ENCODE data around the gene ARMC12. TPM values are rescaled to one million over a fixed set of nuclear protein-coding genes. Genes with fewer than 3 reads are reported as not detected.
A peak's percentile ranks its signal among the peaks of the same experiment; 100 is the strongest.

Gene ARMC12
- total RNA-seq, 1 donor from 2014 or later: 0.53 TPM

DNA sequence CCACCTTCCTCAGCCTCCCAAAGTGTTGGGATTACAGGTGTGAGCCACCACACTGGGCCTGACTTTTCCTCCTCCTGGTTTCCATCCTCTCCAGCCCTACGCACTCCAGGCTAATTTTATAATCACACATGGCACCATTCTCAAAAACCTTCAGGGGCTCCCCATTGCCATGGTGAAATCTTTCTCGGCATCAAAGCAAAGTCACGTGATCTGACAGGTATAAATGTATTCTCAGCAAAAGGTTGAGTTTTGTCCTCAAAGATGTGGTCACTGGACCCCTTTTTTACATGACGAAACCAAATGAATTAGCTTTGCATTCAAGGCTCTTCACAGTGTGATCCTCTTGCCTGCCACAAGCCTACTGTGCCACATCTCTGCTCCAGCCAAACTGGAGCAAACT, 15.5 kb downstream of the ARMC12 start:
- DNase-seq (ENCODE audit: low read depth) (no peak), FAIRE-seq (no peak)
- H3K4me3 ChIP-seq (ENCODE audit: low read depth, low read length): no peak overlapping the region
- H3K36me3 ChIP-seq (ENCODE audit: control insufficient read depth, insufficient read depth, low read length): no peaks in the 10 kb centered on the region
- TF ChIP-seq, protein P1, sequence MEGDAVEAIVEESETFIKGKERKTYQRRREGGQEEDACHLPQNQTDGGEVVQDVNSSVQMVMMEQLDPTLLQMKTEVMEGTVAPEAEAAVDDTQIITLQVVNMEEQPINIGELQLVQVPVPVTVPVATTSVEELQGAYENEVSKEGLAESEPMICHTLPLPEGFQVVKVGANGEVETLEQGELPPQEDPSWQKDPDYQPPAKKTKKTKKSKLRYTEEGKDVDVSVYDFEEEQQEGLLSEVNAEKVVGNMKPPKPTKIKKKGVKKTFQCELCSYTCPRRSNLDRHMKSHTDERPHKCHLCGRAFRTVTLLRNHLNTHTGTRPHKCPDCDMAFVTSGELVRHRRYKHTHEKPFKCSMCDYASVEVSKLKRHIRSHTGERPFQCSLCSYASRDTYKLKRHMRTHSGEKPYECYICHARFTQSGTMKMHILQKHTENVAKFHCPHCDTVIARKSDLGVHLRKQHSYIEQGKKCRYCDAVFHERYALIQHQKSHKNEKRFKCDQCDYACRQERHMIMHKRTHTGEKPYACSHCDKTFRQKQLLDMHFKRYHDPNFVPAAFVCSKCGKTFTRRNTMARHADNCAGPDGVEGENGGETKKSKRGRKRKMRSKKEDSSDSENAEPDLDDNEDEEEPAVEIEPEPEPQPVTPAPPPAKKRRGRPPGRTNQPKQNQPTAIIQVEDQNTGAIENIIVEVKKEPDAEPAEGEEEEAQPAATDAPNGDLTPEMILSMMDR (IDR thresholded peaks at IDR 0.05; ENCODE audit: insufficient read depth, low read length, severe bottlenecking): no peak
- H3K27me3 ChIP-seq (ENCODE audit: control insufficient read depth, insufficient read depth, low read length): no peaks in the 10 kb centered on the region

DNA sequence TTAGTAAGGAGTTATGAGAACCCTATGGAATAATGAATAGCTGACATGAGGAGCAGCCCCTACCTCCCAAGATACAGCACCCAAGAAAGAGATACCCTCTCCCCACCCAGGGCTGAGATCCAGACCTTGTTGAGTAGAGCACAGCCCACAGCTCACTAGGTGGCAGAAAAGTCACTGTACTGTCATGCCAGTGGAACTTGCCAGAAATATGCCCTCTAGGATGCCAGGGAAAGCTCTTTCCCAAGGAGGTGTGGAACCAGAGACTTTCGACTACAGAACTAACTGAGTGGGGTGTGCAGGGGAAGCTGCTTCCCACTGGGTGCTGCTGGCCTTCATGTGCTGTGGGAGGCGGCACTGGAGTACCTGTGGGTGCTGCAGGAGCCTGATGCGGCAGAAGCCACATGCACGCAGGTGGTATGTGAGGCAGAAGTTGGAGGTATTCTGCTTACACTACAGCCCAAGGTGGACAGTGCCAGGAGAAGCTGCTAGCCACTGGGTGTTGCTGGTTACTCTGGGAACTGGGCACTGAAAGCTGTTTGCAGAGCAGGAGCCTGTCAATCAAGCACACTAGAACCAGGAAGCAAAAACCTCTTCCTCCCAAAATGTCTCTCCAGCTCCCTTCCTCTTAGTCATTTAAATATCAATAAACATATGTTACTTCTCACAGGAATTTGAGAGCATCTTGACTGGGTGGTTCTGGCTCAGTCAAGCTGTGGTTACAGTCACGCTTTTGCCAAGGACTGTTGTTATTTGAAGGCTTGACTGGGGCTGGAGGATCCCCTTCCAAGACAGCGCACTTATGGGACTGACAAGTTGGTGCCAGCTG, 17.8 kb downstream of the ARMC12 start:
- no peaks in the 10 kb centered on the region for H3K27me3 ChIP-seq (ENCODE audit: control insufficient read depth, insufficient read depth, low read length)
- FAIRE-seq: no peak
- H3K36me3 ChIP-seq (ENCODE audit: control insufficient read depth, insufficient read depth, low read length): no peaks in the 10 kb centered on the region
- peak; percentile 30 for DNase-seq (ENCODE audit: low read depth)
- TF ChIP-seq, protein P1 (IDR thresholded peaks at IDR 0.05; ENCODE audit: insufficient read depth, low read length, severe bottlenecking): no peak
- no peak overlapping the region for H3K4me3 ChIP-seq (ENCODE audit: low read depth, low read length)

DNA sequence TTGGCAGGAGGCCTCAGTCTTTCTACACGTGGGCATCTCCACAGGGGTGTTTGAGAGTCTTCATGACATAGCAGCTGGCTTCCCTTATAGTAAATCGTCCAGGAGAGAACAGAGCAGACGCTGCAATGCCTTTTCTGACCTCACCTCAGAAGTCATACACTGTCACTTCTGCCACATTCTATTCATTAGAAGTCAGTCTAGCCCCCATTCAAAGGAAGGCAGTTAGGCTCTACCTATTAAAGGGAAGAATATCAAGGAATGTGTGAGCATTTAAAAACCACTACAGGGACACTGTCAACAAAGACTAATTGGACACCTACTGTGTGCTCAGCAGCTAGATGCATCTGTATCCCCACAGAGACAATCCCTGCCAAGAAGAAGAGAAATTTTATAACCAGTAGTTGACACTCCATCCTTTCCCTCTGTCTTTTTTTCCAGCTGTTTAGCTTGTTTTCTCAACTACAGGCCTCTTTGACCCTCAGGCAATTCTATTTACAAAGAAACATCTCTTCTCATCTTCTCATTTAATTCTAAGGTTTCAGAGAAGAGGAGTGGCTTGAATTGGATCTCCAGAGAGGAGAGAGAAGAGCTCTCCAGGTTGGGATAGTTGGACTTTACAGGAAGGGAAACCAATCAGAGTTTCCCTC, 18.6 kb downstream of the ARMC12 start:
- H3K27me3 ChIP-seq (ENCODE audit: control insufficient read depth, insufficient read depth, low read length): no peaks in the 10 kb centered on the region
- H3K36me3 ChIP-seq (ENCODE audit: control insufficient read depth, insufficient read depth, low read length): no peaks in the 10 kb centered on the region
- DNase-seq (ENCODE audit: low read depth): no peak
- FAIRE-seq: no peak
- H3K4me3 ChIP-seq (ENCODE audit: low read depth, low read length): no peak overlapping the region
- TF ChIP-seq, protein P1 (IDR thresholded peaks at IDR 0.05; ENCODE audit: insufficient read depth, low read length, severe bottlenecking): no peak

DNA sequence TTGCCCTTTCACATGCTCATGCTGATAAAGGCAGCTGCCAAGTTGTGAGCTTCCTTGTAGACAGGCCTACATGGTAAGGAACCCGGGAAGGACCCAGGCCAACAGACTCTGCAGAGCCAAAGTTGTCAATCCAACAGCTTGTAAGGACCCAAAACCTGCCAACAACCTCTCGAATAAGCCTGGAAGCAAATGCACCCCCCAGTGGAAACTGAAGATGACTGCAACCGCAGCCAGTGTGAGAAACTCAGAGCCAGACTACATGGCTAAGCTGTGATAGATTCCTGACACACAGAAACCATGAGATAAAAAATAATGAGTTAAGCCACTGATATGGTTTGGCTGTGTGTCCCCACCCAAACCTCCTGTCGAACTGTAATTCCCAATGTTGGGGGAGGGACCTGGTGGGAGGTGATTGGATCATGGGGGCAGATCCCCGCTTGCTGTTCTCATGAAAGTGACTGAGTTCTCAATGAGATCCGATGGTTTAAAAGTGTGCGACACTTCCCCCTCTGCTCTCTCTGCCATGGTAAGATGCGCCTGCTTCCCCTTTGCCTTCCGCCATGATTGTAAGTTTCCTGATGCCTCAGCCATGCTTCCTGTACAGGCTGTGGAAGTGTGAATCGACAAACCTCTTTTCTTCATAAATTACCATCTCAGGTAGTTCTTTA, 20.8 kb downstream of the ARMC12 start:
- DNase-seq (ENCODE audit: low read depth) (peak; percentile 29), FAIRE-seq (no peak)
- TF ChIP-seq, protein P1 (IDR thresholded peaks at IDR 0.05; ENCODE audit: insufficient read depth, low read length, severe bottlenecking): peak; percentile 33
- Histone ChIP-seq H3K36me3 (ENCODE audit: control insufficient read depth, insufficient read depth, low read length) (no peaks in the 10 kb centered on the region), H3K4me3 (ENCODE audit: low read depth, low read length) (no peak overlapping the region), H3K27me3 (ENCODE audit: control insufficient read depth, insufficient read depth, low read length) (no peaks in the 10 kb centered on the region)

DNA sequence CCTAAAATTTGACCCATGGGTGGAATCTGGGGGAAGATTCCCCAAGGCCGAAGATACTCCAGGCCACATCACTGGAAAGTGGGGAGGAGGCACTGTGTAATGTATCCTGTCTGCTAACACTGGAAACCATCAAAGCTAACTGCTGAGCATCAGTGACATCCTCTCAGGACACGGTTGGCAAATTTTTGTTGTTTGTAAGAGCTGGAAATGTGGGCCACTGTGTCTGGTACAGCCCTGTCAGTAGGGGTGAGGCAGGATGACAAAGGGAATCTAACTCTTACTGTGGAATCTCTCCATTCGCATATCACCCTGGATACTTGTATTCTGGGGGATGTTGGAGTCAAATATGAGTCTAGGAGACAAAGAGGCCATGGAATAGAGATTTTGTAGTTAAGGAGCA, 22.6 kb downstream of the ARMC12 start:
- Histone ChIP-seq H3K36me3 (ENCODE audit: control insufficient read depth, insufficient read depth, low read length) (no peaks in the 10 kb centered on the region), H3K27me3 (ENCODE audit: control insufficient read depth, insufficient read depth, low read length) (no peaks in the 10 kb centered on the region), H3K4me3 (ENCODE audit: low read depth, low read length) (no peak overlapping the region)
- TF ChIP-seq, protein P1 (IDR thresholded peaks at IDR 0.05; ENCODE audit: insufficient read depth, low read length, severe bottlenecking): no peak
- DNase-seq (ENCODE audit: low read depth) (no peak), FAIRE-seq (no peak)
